Measurements from ENCODE around the gene TRAPPC14.

GRCh38 chr7:100174582-100174981 is 16.1 kb upstream of the TRAPPC14 start:
- TF ChIP-seq, protein P1, sequence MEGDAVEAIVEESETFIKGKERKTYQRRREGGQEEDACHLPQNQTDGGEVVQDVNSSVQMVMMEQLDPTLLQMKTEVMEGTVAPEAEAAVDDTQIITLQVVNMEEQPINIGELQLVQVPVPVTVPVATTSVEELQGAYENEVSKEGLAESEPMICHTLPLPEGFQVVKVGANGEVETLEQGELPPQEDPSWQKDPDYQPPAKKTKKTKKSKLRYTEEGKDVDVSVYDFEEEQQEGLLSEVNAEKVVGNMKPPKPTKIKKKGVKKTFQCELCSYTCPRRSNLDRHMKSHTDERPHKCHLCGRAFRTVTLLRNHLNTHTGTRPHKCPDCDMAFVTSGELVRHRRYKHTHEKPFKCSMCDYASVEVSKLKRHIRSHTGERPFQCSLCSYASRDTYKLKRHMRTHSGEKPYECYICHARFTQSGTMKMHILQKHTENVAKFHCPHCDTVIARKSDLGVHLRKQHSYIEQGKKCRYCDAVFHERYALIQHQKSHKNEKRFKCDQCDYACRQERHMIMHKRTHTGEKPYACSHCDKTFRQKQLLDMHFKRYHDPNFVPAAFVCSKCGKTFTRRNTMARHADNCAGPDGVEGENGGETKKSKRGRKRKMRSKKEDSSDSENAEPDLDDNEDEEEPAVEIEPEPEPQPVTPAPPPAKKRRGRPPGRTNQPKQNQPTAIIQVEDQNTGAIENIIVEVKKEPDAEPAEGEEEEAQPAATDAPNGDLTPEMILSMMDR (IDR thresholded peaks at IDR 0.05) = no peak
- TF ChIP-seq POLR2A (IDR thresholded peaks at IDR 0.05) (no peak), EP300 (IDR thresholded peaks at IDR 0.05) (no peak)

Measured in tibial nerve (tissue), 4 donors.